IPS-18c (cell line): ENCODE measurements around the gene SEMA5A.

Experiments used
- H3K4me3 ChIP-seq: 2 replicates; pipeline ENCODE4 v1.7.0; 2013; ENCODE audit warnings: low read depth, mild to moderate bottlenecking, low read length, moderate library complexity; ENCODE audit not compliant: insufficient read depth
- H3K9me3 ChIP-seq: one replicate; pipeline ENCODE4 v1.6.1; 2013; ENCODE audit warnings: mild to moderate bottlenecking, low read length, moderate library complexity; ENCODE audit not compliant: control insufficient read depth, insufficient read depth

Gene SEMA5A

DNA sequence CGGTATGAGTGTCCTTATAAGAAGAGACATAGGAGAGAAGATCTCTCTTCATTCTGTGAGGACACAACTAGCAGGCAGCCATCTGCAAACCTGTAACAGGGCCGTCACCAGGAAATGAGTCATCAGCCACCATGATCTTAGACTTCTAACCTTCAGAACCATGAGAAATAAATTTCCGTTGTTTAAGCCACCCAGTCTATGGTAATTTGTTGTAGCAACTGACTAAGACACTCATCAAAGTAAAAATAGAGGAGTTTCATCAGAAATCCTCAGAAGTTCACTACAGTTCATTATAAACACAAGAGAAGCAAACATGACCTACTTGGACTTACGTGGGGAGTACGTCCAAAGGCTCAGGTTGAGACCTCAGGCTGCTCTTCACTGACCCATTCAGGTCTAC is 357.7 kb downstream of the SEMA5A start:
- peaks cover 2% of the 10 kb centered on the region for H3K9me3 ChIP-seq
- H3K4me3 ChIP-seq: no peak overlapping the region

DNA sequence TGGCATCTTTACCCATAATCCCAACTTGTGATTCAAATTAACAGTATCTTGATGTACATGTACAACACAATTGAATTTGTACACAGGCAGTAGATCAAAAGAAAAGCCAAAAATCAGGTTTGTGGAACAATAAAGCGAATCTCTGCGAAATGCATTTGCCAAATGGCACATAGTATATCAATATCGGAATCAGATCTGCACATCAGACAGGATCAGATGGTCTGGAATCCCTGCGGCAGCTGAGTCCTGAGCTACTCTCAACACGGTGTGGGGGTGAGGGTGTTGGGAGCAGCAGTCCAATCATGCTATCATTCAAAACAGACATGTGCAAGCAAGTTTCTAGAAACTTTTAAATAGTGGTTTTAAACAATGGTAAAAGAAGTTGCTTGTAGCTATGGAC is 358.3 kb downstream of the SEMA5A start:
- Histone ChIP-seq H3K4me3 (no peak overlapping the region), H3K9me3 (peaks cover 2% of the 10 kb centered on the region)

DNA sequence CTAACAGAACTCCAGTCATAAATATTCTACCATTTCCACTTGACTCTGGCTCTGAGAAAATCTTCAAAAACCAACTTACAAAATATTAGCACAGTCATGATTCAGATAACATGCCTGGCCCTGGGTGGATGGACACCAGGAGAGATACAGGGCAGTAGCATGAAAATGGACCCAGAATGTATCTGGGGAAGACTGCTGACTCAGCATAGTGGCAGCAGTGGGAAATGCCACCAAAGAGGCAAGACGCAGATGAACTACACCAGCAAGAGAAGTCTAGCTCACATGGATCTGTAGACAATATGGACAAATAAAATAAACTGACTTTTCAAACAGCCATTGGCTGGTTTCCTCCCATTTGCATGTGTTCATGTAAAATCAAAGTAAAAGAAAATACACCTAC is 359.8 kb downstream of the SEMA5A start:
- H3K4me3 ChIP-seq: no peak overlapping the region
- peaks cover 2% of the 10 kb centered on the region for H3K9me3 ChIP-seq

DNA sequence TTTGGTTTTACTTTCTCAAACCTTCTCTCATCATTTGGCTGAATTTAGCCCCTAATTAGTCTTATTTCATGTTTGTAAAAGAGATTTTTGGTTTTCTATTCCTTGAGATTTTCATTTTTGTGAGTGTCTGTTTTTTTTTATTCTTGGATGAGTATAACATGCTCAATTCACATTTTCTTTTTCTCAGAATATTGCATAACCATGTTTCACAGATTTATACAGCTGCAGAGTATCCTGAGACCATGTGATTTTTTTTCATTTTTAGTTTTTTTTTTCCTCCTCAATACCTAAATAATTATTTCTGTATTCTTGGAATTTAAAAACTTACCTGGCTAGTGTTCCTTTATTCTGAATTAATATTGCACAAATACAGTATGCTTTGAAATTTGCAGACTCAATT is 361.9 kb downstream of the SEMA5A start:
- peaks cover 2% of the 10 kb centered on the region for H3K9me3 ChIP-seq
- no peak overlapping the region for H3K4me3 ChIP-seq

DNA sequence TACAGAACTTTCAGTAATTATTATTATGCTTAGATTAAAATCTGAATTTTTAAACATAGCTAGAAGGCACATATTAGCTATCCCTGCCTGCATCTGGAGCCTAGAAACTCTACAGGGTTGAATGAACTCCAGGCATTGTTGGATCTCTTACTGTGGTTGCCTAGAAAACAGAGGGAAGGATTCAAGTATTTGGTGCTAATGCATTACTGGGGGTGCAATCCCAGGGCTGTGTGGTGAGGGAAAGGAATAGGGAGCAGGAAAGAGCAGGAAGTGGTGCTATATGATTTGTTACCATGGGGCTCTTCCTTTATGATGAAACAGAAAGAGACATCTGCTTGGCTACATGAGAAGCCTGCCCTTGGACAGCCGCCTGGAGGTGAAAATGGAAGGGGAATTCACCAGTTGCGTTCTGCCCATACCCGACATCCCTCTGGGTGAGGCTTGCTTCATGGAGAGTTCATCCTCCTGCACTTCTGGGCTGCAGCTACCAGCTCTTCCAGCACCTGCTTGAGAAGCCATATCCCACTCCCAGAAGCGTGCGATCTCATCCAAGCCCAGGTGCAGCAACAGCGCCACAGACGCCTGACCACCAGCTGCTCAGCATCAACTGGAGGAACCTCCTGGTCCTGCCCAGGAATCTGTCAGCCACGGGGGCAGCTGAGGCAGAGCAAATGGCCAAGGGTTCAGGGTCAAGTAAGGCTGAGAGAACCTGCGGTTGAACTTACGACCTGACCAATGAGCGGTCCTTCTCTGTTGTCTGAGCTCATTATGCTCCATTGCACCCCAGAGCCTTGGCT is 362.8 kb downstream of the SEMA5A start:
- H3K4me3 ChIP-seq: no peak overlapping the region
- no peaks in the 10 kb centered on the region for H3K9me3 ChIP-seq

DNA sequence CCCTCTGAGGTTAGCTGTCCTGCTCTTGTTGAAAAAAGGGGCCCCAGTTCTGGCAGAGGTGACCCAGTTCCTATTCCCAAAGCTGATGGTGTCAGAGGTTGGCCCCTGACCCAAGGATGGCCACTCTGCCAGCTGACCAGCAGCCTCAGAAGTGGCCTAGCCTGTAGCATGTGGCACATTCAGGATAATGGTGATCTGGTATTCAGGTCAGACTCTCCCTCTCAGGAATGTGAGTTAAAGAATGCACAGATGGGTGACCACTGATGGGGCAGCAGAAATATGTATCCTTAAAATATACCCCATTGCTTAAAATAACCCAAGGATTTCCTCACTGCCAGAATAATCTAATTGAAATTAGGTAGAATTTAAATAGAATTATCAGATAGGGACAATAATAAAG is 369.2 kb downstream of the SEMA5A start:
- H3K9me3 ChIP-seq: no peaks in the 10 kb centered on the region
- no peak overlapping the region for H3K4me3 ChIP-seq

DNA sequence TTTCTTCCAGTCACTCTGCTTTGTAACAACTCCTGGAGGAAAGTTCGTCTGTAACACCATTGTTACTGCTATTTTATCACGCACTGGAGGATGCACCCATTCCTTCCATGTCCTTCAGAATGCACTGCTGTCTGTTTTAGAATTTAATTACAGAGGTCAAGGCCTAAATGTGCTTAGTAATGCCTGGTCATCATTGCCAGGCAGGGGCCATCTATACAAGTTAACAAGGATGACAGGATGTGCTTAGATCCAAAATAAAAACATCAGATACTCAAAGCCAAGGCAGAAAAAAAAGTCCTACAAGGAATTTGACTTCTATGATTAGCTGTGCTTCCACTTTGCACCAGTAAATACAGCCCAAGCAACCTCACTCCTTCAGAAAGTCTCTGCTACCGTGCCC is 371.4 kb downstream of the SEMA5A start:
- no peaks in the 10 kb centered on the region for H3K9me3 ChIP-seq
- no peak overlapping the region for H3K4me3 ChIP-seq

DNA sequence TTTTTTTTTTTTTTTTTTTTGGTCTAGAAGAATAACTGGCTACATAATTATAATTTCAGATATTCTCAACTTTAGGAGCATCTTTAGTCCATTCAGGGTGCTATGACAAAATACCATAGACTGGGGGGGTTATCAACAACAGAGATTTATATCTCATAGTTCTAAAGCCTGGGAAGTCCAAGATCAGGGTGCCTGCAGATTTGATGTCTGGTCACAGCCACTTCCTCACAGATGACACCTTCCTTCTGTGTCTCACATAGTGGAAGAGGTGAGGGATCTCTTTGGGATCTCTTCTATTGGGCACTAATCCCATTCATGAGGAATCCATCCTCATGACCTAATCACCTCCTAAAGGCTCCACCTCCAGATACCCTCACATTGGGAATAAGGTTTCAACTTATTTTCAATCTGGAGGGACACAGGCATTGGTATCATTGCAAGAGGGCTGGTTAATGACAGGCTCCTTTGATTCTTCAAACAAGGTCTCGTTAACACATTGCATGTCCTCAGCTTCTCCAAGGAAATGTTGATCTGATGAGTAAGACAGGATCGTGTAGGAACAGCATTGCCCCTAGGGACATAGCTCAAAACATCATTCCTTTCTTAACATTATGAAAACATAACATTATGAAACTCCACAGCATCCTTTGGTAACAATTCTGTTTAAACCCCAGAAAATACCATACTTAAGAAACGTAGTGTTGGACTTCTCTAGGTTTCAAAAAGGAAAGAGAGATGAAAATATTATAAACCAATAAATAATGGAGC is 372.4 kb downstream of the SEMA5A start:
- Histone ChIP-seq H3K9me3 (no peaks in the 10 kb centered on the region), H3K4me3 (no peak overlapping the region)

DNA sequence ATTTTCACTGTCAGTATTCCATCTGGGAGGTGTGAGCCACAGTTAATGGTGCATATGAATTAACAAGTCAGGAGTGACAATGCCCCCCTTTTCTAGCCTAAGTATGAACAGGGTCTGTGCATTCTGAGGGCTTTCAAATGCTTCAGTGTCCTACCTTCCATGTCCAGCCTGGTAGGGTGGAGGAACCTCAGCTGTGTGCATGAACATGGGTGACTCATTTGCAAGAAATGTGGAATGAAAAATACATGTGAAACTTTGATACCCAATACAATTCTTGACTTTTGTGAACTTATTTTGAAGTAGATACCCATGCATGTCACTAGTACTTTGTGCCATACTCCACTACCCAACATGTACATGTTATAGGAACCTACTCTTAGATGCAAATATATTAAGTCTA is 375.8 kb downstream of the SEMA5A start:
- Histone ChIP-seq H3K4me3 (no peak overlapping the region), H3K9me3 (peaks cover 2% of the 10 kb centered on the region)

DNA sequence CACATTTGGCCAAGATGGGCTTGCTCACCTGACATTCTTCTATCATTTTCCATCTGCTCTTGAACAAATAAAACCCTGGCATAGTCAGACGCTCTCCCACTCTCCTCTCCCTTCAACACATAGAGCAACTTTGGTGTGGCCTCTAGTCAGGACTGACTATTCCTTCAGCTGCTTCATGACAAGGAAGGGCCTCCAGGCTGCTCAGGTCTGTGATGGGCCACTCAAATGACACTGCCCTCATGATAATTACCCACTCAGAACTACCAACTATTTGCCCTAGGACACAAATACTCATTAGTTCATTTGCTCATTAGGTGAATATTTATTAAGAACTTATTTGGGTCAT is 376.3 kb downstream of the SEMA5A start:
- no peak overlapping the region for H3K4me3 ChIP-seq
- peaks cover 2% of the 10 kb centered on the region for H3K9me3 ChIP-seq

DNA sequence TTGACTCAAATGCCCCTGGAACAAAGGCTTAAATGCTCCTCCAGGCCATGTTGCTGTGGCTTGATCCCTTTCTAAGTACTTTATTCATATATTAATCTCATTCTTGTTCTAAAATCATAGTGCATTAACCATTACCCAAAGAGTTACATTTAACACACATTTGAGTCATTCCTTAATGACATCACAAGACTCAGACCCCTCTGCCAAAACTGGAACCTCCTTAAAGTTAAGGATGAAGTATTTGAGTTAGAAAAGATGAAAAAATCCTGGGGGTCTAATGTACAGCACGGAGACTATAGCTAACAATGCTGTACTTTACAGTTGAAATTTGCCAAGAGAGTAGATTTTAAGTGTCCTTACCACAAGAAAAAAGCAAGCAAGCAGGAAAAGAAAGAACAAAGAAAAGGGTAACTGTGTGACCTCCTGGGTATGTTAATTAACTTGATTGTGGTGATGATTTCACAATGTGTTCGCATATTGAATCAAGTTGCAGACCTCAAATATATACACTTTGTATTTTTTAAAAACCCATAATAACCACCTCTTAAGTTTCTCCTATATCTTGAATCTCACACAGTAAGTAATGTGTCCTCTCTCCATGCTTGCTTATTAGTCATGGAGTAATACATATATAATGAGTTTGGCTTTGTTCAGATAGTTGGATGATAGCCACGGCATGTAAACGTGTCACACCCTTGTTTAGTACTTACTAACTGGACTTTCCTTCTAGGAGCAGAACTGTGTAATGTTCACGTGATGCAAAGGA is 376.9 kb downstream of the SEMA5A start:
- H3K9me3 ChIP-seq: peaks cover 2% of the 10 kb centered on the region

DNA sequence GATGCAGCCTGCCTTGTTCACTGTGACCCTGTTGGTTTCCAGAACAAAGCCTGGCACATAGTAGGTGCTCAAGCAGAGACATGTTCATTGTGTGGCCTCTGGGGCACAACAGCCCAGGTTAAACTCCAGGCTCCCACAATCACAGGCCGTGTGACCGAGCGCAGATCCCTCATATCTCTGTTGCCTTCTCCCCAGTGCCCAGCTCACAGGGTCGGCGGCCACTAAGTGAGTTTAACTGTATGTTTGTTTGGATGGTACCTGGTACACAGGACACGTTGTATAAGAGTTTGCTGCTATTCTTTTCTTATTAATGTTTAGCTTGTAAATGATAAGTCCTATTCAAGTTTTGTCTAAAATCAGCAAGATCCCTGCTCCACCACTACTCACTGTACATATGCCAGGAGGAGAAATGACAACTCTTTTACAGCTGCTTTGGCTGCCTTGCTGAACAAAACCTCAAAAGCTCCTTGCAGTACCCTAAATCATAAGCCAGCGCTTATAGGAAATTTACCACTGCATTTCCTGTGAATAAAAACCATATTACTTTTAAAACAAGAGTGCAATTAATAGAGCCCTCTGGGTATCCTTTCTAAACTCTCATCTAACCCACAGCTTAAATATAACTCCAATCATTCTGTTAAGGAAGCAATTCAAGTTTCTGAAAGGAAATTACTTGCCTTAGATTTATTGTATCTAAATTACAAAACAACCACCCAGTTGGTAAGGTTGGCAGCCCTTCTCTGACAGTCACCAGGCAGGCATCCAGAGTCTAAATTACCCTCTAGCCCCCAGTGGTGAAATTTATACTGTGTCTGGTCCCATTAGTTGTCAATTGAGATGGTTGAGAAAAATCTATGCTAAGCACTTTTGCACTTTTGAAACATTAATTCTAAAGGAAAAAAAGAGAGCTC is 379.4 kb downstream of the SEMA5A start:
- Histone ChIP-seq H3K9me3 (peaks cover 2% of the 10 kb centered on the region), H3K4me3 (no peak overlapping the region)

More for the DNA sequence above, 376.9 kb downstream of the SEMA5A start:
- H3K4me3 ChIP-seq: no peak overlapping the region

DNA sequence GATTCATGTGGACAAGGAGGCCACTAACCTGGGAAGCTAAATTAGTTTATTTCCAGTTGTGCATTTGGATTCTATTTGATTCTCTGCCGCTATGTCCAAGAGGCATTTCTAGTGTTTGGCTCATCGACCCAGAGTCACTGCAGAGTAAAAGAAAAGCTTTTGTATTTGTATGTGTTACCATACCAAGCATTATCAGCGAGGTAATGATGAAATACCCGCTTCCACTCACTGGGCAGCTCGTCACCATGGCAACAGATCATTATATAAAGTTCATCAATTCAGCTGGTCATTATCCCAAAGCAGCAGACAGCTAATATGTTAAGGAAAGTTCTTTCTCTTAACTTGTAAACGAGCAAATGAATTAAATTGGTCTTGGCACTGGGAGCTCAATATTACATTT is 380.3 kb downstream of the SEMA5A start:
- Histone ChIP-seq H3K4me3 (no peak overlapping the region), H3K9me3 (peaks cover 2% of the 10 kb centered on the region)

DNA sequence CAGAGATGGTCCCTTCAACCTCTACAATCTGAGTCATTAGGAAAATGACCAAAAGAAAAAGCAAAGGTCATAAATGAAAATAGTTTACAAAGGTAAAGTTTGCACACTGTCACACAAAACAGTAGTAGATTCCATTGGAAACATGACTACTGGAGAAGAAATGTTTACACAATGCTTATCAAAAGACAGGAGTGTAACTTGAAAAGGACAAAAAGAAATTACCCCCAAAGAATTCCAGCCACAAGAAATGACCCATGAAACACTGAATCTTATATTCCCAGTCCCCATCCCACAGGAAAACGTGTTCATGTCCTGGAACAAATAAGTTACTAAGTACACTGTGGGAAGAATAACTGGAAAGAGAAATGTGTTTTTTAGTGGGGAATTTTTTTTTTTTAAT is 385.1 kb downstream of the SEMA5A start:
- Histone ChIP-seq H3K4me3 (no peak overlapping the region), H3K9me3 (no peaks in the 10 kb centered on the region)

DNA sequence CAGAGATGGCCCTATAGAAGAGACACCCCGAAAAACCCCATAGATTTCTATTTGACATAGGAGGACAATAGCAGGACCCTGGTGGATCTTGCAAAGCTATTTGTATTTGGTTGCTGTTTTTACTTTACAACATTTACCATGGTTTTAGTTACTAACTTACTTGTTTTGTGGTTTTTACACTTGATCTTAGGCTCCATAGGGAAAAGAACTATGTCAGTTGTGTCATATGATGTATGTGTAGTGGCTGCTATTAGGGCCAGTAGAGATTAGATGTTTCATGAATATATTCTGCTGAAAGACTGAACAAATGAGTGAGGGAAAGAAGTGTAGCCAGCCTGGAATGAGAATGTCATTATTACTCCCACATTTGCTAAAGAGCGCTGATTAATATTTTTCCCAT is 388.1 kb downstream of the SEMA5A start:
- no peaks in the 10 kb centered on the region for H3K9me3 ChIP-seq
- H3K4me3 ChIP-seq: no peak overlapping the region

DNA sequence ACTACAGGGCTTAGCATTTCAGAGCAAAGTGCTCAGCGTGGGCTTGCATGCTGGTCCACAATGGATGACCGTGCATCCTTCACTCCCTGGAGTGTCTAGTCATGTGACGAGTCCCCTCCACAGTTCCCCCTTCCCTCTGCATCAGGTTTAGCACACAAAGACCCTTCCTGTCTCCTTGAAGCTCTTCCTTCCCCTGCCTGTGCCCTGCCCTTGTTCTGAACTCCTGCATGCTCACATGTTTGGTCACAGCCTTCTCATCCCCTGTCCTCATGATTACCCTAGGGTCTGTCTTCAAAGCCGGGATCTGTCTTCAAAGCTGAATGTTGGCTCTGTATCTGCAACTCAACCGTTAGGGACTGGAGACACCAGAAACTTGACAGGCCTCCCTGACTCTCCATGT is 388.9 kb downstream of the SEMA5A start:
- Histone ChIP-seq H3K4me3 (no peak overlapping the region), H3K9me3 (no peaks in the 10 kb centered on the region)

DNA sequence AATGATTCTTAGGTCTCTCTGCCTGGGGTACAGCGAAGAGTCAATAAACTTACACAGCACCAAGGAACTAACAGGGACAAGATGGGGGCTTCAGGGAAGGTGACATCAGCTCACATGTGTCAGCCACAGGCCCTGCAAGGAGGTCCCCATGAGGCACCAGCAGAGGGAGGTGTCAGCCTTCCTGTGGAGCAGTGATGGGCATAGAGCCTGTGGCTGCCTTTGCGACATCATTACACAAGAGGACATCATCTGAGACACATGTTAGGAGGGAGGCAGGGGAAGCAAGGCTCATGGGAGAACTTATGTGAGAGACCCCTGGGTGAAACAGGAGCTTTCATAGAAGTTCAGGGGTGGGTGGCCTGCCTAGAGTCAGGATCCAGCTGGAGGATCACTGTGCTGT is 389.6 kb downstream of the SEMA5A start:
- H3K9me3 ChIP-seq: no peaks in the 10 kb centered on the region
- H3K4me3 ChIP-seq: no peak overlapping the region
